ENCODE measurements around the gene GULP1. TPM values are rescaled to one million over a fixed set of nuclear protein-coding genes. Genes with fewer than 3 reads are reported as not detected.

Gene GULP1
- total and polyA plus RNA-seq, 3 donors from 2014 or later, result 76.2 to 90.3 (median 78.5) TPM

- intact Hi-C loops (cut with DNase I; ENCODE audit: low total_unique reads), result no loop called here
- WGBS, 2 donors, result 82 to 92% methylated on average over 5 of the region's 5 CpGs
- TF ChIP-seq POLR2A (IDR thresholded peaks at IDR 0.05), result no peak
- no peak for TF ChIP-seq CTCF (IDR thresholded peaks at IDR 0.05)
- DNase-seq, result no peak
- no peaks in the 10 kb centered on the region for H3K4me1 ChIP-seq
- H3K9me3 ChIP-seq, result no peaks in the 10 kb centered on the region
- no peaks in the 10 kb centered on the region for H3K27me3 ChIP-seq
- no peak overlapping the region for H3K4me3 ChIP-seq
- H3K36me3 ChIP-seq (ENCODE audit: low read depth, missing control alignments), result no peaks in the 10 kb centered on the region
- H3K27ac ChIP-seq, result no peak overlapping the region
Observed at GRCh38 chr2:188285049-188285448, 6.6 kb upstream of the GULP1 start.

- Histone ChIP-seq H3K9me3 (no peaks in the 10 kb centered on the region), H3K27ac (no peak overlapping the region), H3K27me3 (no peaks in the 10 kb centered on the region), H3K36me3 (ENCODE audit: low read depth, missing control alignments) (no peaks in the 10 kb centered on the region), H3K4me1 (peaks cover 5% of the 10 kb centered on the region), H3K4me3 (no peak overlapping the region)
- intact Hi-C loops (cut with DNase I; ENCODE audit: low total_unique reads), result no loop called here
- 72 to 73% methylated on average over 2 of the region's 2 CpGs for WGBS, 2 donors
- DNase-seq, result no peak
- no peak for TF ChIP-seq POLR2A (IDR thresholded peaks at IDR 0.05)
- TF ChIP-seq CTCF (IDR thresholded peaks at IDR 0.05), result no peak
Observed at GRCh38 chr2:188285774-188286173, 5.9 kb upstream of the GULP1 start.

- Histone ChIP-seq H3K27me3 (no peaks in the 10 kb centered on the region), H3K4me3 (peak overlapping the region; percentile 75 to 85), H3K9me3 (no peaks in the 10 kb centered on the region), H3K36me3 (ENCODE audit: low read depth, missing control alignments) (no peaks in the 10 kb centered on the region), H3K4me1 (peaks cover 24% of the 10 kb centered on the region), H3K27ac (peak overlapping the region; percentile 94)
- no peak for DNase-seq
- 2 to 4% methylated on average over 12 of the region's 12 CpGs for WGBS, 2 donors
- TF ChIP-seq POLR2A (IDR thresholded peaks at IDR 0.05) (no peak), CTCF (IDR thresholded peaks at IDR 0.05) (no peak)
- intact Hi-C loops (cut with DNase I; ENCODE audit: low total_unique reads), result no loop called here
Observed at GRCh38 chr2:188291142-188291616, 495 bp upstream of the GULP1 start.

- no peaks in the 10 kb centered on the region for H3K36me3 ChIP-seq (ENCODE audit: low read depth, missing control alignments)
- peak overlapping the region; percentile 75 to 85 for H3K4me3 ChIP-seq
- no peaks in the 10 kb centered on the region for H3K9me3 ChIP-seq
- no peaks in the 10 kb centered on the region for H3K27me3 ChIP-seq
- TF ChIP-seq POLR2A (IDR thresholded peaks at IDR 0.05) (no peak), CTCF (IDR thresholded peaks at IDR 0.05) (no peak)
- DNase-seq, result peak; percentile 91
- WGBS, 2 donors, result 0% methylated on average over 34 to 53 of the region's 54 CpGs
- peaks cover 24% of the 10 kb centered on the region for H3K4me1 ChIP-seq
- H3K27ac ChIP-seq, result peak overlapping the region; percentile 94
- intact Hi-C loops (cut with DNase I; ENCODE audit: low total_unique reads), result no loop called here
Observed at GRCh38 chr2:188292348-188293239, 920 bp downstream of the GULP1 start.

Measured in testis (tissue), 3 donors.